ENCODE results near the gene C1orf210.

DNA sequence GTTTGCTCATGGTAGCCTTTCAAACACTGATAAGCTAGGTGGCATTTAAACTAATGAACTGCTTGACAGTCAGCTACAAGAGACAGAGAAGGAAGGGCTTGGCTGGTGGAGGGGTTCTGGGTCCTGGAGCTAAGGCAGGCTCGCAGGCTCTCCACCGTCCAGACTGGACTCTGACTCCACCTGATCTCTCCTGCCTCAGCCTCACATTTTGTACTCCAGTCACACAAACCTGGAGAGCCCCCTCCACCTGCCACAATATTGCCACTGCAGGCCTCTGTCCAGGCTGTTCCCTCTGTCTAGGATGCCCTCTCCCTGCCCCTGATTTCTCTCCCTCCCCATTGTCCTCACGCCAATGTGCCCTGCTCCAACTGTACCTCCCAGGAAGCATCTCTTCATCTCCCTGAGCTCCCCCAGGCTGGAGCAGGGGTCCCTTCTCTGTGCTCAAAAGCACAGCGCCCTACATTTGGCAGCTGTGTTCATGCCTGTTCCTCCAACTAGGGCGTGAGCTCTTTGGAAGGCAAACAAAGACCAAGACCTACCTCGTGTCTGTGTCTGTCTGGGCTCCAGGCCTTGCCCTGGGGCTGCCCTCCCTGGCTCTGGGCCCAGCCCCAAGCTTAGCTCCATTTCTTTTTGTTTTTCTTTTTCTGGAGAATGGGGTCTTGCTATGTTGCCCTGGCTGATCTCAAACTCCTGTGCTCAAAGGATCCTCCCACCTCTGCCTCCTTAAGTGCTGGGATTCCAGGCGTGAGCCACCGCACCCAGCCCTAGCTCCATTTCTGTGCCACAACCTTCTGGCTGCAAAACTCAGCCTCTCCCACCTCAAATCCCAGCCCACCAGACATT lies 18.3 kb upstream of the C1orf210 start:
- no peak for TF ChIP-seq EZH2 (conservative IDR thresholded peaks at IDR 0.05; ENCODE audit: low read depth, low read length)
- TF ChIP-seq, protein P1, sequence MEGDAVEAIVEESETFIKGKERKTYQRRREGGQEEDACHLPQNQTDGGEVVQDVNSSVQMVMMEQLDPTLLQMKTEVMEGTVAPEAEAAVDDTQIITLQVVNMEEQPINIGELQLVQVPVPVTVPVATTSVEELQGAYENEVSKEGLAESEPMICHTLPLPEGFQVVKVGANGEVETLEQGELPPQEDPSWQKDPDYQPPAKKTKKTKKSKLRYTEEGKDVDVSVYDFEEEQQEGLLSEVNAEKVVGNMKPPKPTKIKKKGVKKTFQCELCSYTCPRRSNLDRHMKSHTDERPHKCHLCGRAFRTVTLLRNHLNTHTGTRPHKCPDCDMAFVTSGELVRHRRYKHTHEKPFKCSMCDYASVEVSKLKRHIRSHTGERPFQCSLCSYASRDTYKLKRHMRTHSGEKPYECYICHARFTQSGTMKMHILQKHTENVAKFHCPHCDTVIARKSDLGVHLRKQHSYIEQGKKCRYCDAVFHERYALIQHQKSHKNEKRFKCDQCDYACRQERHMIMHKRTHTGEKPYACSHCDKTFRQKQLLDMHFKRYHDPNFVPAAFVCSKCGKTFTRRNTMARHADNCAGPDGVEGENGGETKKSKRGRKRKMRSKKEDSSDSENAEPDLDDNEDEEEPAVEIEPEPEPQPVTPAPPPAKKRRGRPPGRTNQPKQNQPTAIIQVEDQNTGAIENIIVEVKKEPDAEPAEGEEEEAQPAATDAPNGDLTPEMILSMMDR (CRISPR knock-in tag; IDR thresholded peaks at IDR 0.05), result no peak
- no peak for TF ChIP-seq ZNF274 (CRISPR knock-in tag; IDR thresholded peaks at IDR 0.05)
- no peak for TF ChIP-seq SMC3 (IDR thresholded peaks at IDR 0.05; ENCODE audit: low read length)
- TF ChIP-seq, protein P2, sequence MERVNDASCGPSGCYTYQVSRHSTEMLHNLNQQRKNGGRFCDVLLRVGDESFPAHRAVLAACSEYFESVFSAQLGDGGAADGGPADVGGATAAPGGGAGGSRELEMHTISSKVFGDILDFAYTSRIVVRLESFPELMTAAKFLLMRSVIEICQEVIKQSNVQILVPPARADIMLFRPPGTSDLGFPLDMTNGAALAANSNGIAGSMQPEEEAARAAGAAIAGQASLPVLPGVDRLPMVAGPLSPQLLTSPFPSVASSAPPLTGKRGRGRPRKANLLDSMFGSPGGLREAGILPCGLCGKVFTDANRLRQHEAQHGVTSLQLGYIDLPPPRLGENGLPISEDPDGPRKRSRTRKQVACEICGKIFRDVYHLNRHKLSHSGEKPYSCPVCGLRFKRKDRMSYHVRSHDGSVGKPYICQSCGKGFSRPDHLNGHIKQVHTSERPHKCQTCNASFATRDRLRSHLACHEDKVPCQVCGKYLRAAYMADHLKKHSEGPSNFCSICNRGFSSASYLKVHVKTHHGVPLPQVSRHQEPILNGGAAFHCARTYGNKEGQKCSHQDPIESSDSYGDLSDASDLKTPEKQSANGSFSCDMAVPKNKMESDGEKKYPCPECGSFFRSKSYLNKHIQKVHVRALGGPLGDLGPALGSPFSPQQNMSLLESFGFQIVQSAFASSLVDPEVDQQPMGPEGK (CRISPR knock-in tag; IDR thresholded peaks at IDR 0.05), result no peak
- no peak for TF ChIP-seq EP300 (IDR thresholded peaks at IDR 0.05; ENCODE audit: low read depth in 2 of 2, low read length in 2 of 2)
- TF ChIP-seq EP300 (CRISPR knock-in tag; IDR thresholded peaks at IDR 0.05; ENCODE audit: borderline replicate concordance), result no peak
- TF ChIP-seq MIXL1 (CRISPR knock-in tag; IDR thresholded peaks at IDR 0.05), result no peak
- TF ChIP-seq, protein P3, sequence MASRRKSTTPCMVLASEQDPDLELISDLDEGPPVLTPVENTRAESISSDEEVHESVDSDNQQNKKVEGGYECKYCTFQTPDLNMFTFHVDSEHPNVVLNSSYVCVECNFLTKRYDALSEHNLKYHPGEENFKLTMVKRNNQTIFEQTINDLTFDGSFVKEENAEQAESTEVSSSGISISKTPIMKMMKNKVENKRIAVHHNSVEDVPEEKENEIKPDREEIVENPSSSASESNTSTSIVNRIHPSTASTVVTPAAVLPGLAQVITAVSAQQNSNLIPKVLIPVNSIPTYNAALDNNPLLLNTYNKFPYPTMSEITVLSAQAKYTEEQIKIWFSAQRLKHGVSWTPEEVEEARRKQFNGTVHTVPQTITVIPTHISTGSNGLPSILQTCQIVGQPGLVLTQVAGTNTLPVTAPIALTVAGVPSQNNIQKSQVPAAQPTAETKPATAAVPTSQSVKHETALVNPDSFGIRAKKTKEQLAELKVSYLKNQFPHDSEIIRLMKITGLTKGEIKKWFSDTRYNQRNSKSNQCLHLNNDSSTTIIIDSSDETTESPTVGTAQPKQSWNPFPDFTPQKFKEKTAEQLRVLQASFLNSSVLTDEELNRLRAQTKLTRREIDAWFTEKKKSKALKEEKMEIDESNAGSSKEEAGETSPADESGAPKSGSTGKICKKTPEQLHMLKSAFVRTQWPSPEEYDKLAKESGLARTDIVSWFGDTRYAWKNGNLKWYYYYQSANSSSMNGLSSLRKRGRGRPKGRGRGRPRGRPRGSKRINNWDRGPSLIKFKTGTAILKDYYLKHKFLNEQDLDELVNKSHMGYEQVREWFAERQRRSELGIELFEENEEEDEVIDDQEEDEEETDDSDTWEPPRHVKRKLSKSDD (CRISPR knock-in tag; IDR thresholded peaks at IDR 0.05; ENCODE audit: low read depth), result no peak
- TF ChIP-seq, protein P4, sequence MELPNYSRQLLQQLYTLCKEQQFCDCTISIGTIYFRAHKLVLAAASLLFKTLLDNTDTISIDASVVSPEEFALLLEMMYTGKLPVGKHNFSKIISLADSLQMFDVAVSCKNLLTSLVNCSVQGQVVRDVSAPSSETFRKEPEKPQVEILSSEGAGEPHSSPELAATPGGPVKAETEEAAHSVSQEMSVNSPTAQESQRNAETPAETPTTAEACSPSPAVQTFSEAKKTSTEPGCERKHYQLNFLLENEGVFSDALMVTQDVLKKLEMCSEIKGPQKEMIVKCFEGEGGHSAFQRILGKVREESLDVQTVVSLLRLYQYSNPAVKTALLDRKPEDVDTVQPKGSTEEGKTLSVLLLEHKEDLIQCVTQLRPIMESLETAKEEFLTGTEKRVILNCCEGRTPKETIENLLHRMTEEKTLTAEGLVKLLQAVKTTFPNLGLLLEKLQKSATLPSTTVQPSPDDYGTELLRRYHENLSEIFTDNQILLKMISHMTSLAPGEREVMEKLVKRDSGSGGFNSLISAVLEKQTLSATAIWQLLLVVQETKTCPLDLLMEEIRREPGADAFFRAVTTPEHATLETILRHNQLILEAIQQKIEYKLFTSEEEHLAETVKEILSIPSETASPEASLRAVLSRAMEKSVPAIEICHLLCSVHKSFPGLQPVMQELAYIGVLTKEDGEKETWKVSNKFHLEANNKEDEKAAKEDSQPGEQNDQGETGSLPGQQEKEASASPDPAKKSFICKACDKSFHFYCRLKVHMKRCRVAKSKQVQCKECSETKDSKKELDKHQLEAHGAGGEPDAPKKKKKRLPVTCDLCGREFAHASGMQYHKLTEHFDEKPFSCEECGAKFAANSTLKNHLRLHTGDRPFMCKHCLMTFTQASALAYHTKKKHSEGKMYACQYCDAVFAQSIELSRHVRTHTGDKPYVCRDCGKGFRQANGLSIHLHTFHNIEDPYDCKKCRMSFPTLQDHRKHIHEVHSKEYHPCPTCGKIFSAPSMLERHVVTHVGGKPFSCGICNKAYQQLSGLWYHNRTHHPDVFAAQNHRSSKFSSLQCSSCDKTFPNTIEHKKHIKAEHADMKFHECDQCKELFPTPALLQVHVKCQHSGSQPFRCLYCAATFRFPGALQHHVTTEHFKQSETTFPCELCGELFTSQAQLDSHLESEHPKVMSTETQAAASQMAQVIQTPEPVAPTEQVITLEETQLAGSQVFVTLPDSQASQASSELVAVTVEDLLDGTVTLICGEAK (IDR thresholded peaks at IDR 0.05), result no peak
- TF ChIP-seq, protein P4 (CRISPR knock-in tag; IDR thresholded peaks at IDR 0.05), result no peak
- no peak for TF ChIP-seq TRIM24 (CRISPR knock-in tag; IDR thresholded peaks at IDR 0.05)
- no peak for TF ChIP-seq MTF1 (CRISPR knock-in tag; IDR thresholded peaks at IDR 0.05)
- TF ChIP-seq GABPA (IDR thresholded peaks at IDR 0.05; ENCODE audit: low read depth, low read length), result no peak
- no peak for TF ChIP-seq GABPA (CRISPR knock-in tag; IDR thresholded peaks at IDR 0.05; ENCODE audit: low read depth)
- TF ChIP-seq TCF7L2 (IDR thresholded peaks at IDR 0.05; ENCODE audit: low read depth, low read length), result no peak
